Tibial nerve (tissue), 4 donors: ENCODE measurements around the gene PCNX2.

ENCODE experiments used
- CTCF ChIP-seq, 5 experiments: fragments of 200-600 bp in 3 of 5; fragments of 450-650 bp in 2 of 5; sonication (generic) in 3 of 5; IDR thresholded peaks; one replicate each; pipeline ENCODE4 v1.5.1; 2016 to 2019; ENCODE audit warnings: antibody characterized with exemption in 5 of 5, mild to moderate bottlenecking in 3 of 5, moderate library complexity in 2 of 5
- EP300 ChIP-seq, 2 donors: sonication (generic); formaldehyde crosslinking; IDR thresholded peaks; one replicate each; pipeline ENCODE4 v1.6.1; 2017; ENCODE audit warnings: antibody characterized with exemption in 2 of 2, mild to moderate bottlenecking in 1 of 2
- POLR2A ChIP-seq, 2 donors: fragments of 450-650 bp; IDR thresholded peaks; one replicate each; pipeline ENCODE4 v1.6.1; 2017; ENCODE audit warnings: antibody characterized with exemption in 2 of 2, mild to moderate bottlenecking in 2 of 2, moderate library complexity in 2 of 2

GRCh38 chr1:233111731-233112130, 183.8 kb downstream of the PCNX2 start:
- no peak for TF ChIP-seq CTCF (IDR thresholded peaks at IDR 0.05)
- no peak for TF ChIP-seq EP300 (IDR thresholded peaks at IDR 0.05)
- no peak for TF ChIP-seq POLR2A (IDR thresholded peaks at IDR 0.05)
